Erythroblast (primary cell): ENCODE measurements around the gene FBXW9.

ENCODE experiments used
- GATA1 ChIP-seq: IDR thresholded peaks from 2 replicates; pipeline ENCODE4 v1.6.1; 2011; ENCODE audit warnings: low read depth, mild to moderate bottlenecking, control low read depth, low read length, moderate library complexity
- POLR2A ChIP-seq: IDR thresholded peaks from 2 replicates; pipeline ENCODE4 v1.6.1; 2011; ENCODE audit warnings: mild to moderate bottlenecking, low read length

DNA sequence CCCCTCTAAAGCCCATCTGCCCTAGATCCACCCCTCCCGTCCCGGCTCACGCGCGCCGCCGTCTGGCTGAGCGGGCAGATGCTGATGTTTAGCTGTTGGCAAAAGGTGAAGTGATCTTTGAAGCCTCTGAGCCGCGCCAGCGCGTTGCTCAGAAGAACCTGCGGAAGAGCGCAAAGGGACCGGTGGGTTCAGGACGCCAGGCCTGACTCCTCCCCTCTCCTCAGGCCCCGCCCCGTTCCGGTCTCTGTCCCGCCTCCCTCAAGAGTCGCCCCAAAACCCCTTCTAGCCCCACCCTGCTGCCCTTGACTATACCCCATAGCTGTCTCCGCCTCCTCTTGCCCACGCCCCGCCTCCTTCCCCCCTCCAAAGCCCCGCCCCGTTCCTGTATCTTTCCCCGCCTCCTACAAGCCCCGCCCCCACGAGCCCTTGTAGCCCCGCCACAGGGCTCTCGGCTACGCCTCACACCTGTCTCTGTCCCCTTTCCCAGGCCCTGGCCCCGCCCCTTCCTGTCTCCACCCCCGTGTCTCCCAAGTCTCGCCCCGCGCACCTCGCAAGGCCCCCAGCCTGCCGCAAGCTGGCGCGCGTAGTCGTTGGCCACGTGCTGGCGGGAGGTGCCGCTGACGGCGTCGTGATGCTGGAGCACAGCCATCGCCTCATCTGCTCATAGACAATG lies 39.4 kb downstream of the FBXW9 start:
- TF ChIP-seq POLR2A (no peak), GATA1 (no peak)
